Ecto neural progenitor cell (in vitro differentiated cells): ENCODE data around the gene POLDIP3.
"Not testable (repeated sequence)": the region's sequence is repeated elsewhere in the genome, so short reads cannot be mapped to it uniquely, and the experiment has no call there.

ENCODE experiments used
- DNase-seq: peaks from one replicate; pipeline ENCODE4 v3.0.0-alpha.2; 2018; ENCODE audit warnings: low spot score

Gene POLDIP3

DNA sequence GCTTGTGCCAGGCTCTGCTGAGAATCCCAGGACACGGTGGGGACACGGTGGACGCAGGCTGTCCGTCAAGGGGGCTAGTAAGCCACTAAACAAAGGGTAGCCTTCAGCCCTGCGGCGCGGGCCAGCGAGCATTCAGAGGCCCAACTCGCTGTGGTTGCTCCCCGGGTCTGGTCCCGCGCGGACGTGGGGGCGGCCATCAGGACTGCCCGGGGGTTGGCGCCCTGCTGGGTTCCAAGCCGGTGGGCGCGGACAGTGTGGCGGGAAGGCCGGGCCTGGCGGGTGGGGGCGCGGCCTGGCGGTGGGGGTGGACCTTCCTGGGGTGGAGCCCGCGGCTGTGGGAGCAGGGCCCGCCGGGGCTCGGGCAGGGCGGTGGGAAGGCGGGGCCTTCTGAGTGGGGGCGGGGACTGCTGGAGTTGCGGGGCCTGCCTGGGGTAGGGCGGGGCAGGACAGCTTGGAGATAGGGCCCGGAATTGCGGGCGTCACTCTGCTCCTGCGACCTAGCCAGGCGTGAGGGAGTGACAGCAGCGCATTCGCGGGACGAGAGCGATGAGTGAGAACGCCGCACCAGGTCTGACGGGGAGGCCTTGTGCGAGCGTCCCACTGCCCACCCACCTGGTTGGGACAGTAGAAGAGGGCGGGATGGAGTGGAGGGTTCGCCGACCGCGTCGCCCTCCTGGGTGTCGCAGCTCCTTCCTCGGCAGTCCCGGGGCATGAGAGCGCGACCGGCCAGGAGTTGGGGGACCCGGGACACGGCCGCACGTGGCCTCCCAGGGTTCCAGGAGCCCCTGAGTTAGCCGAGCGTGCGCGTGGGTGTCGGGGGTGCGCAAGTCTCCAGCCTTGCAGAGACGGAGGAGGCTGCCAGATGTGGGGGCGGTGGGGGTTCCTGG, 61.0 kb downstream of the POLDIP3 start, which contains the start of gene SERHL2:
TSS of gene SERHL2 (plus strand) at position 482 of the 887 bp plus-strand sequence. CDS start at position 547, 65 bp downstream.
- peak; percentile 96 for DNase-seq

DNA sequence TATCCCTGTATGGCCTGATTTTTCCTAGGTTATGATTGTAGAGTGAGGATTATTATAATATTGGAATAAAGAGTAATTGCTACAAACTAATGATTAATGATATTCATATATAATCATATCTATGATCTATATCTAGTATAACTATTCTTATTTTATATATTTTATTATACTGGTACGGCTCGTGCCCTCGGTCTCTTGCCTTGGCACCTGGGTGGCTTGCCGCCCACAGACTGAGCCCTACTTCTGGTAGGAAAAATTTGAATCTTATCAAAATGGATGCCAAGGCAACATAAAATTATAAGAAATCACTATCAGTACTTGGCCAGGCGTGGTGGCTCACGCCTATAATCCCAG, 62.4 kb downstream of the POLDIP3 start:
- DNase-seq: not testable (repeated sequence)

DNA sequence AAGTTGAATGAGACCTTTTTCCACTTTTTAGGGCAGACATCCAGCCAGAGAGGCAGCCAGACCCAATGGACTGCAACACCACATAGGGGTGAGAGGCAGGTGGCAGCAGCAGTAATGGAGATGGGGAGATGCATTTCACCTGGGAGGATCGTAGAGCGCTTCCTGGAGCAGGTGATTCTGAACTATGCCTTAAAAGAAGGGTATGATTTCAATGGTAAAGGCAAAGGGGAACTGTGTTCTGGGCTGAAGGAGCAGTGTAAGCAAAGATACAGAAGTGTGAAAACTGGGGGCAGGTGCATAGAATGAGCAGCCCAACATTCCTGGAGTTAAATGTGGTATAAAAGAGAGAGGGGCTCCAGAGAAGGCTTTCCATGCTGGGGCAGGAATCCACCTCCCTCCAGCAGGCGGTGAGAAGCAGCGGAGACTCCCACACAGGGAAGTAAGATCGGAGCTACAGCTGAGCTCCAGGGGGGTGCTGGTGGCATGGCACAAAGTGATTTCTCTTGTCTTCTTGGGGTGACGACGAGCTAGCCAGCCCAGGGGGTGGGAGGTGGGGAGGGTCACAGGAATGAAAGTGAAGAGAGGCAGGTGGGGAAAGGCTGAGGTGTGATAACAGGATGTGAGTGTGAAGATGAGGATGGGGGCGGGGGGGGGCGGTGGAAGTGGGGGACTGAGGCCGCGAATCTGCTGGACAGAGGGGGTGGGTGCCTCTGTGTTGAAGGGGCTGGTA, 65.2 kb downstream of the POLDIP3 start:
- no peak for DNase-seq

DNA sequence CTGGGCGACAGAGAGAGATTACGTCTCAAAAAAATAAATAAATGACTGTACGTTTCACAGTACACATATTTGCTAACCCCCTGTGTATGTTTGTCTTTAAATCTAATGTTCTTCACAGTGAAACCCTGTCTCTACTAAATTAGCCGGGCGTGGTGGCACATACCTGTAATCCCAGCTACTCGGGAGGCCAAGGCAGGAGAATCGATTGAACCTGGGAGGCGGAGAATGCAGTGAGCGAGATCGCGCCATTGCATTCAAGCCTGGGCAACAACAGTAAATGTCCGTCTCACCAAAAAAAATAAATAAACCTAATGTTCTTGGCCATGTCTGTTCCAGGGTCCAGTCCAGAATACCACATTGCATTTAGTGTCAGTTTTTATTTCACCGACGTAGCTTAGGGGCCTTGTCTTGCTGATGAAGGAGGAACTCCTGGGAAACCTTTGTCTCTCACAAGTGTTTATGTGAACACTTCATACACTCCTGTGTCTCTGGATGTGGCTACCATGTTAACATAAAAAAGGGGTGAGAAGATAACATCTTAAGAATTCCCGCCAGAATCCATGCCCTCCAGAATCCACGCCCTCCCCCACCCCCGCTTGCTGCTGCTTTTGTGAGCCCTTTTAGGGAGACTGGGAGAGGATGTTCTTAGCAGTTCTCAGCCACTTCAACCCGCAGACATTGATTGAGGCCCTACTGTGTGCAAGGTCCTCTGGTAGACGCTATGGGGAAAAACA, 65.9 kb downstream of the POLDIP3 start:
- DNase-seq: no peak

DNA sequence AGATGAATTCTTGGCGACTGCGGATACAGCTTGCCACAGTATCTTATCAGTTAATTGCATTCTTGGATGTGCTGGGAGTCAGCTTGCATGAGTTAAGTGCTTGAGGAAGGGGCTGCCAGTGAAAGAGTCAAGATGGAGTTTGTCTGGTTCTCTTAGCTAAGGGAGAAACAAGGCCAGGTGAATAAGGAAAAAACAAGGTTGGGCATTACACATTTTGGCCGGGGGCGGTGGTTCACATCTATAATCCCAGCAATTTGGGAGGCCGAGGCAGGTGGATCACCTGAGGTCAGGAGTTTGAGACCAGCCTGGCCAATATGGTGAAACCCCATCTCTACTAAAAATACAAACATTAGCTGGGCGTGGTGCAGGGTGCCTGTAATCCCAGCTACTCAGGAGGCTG, 66.6 kb downstream of the POLDIP3 start:
- not testable (repeated sequence) for DNase-seq

DNA sequence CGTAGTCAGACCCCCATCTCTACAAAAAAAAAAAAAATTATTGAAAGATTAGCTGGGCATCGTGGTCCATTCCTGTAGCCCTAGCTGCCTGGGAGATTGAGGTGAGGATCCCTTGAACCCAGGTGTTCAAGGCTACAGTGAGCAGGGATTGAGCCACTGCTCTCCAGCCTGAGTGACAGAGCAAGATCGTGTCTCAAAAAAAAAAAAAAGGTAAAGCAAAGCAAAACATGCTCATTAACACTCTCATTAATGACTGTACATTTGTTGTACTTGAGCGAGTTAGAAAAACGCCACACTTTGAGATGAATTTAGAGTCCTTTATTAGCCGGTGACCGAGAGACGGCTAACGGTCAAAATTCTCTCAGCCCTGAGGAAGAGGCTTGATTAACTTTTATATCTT, 67.1 kb downstream of the POLDIP3 start:
- DNase-seq: no peak

DNA sequence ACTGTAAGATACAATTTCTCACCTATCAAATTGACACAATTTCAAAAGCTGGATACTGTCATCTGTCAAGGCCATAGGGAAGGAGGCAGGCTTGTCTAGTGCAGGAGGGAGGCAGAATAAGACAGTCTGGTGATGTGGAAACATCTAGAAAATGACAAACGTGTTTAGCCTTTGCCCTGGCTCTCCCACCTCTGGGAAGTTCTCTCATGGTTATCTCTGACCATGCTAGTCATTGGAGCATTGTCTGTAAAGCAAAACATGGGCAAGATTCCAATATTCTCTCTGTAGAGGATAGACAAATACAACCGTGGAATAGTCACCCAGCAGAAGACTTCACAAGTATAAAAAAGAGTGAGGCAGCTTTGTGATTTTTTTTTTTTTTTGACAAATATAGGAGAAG, 70.0 kb downstream of the POLDIP3 start:
- DNase-seq: no peak

DNA sequence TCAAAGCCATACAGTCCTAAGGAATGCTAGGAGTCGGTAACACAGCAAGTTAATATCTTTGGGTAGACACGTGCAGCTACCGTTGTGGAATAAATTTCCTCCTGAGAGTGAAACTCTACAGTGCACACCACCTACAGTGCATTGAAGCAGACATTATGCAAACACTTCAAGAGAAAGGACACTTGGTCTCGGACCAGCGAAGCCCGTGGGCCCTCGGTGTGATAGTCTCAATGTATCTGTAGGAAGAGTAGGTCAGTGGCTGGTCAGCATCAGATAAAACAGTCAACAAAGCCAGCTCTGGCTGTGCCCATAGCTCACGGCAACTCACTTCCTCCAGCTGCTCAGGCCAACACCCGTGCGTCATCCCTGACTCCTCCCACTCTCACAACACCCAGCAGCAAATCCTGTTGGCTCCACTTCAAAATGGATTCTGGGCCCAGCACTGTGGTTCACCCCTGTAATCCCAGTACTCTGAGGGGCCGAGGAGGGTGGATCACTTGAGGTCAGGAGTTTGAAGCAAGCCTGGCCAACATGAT, 75.4 kb downstream of the POLDIP3 start:
- not testable (repeated sequence) for DNase-seq

DNA sequence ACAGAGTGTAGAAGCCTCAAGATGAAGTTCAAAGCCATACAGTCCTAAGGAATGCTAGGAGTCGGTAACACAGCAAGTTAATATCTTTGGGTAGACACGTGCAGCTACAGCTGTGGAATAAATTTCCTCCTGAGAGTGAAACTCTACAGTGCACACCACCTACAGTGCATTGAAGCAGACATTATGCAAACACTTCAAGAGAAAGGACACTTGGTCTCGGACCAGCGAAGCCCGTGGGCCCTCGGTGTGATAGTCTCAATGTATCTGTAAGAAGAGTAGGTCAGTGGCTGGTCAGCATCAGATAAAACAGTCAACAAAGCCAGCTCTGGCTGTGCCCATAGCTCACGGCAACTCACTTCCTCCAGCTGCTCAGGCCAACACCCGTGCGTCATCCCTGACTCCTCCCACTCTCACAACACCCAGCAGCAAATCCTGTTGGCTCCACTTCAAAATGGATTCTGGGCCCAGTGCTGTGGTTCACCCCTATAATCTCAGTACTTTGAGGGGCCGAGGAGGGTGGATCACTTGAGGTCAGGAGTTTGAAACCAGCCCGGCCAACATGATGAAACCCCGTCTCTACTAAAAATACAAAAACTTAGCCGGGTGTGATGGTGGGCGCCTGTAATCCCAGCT, 77.4 kb downstream of the POLDIP3 start:
- DNase-seq: not testable (repeated sequence)

DNA sequence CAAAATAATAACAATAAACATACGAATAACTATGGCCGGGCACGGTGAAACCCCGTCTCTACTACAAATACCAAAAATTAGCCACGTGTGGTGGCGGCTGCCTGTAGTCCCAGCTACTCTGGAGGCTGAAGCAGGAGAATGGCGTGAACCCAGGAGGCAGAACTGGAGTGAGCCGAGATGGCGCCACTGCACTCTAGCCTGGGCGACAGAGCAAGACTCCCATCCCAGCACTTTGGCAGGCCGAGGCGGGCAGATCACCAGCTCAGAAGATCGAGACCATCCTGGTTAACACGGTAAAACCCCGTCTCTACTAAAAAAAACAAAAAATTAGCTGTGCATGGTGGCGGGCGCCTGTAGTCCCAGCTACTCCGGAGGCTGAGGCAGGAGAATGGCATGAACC, 78.0 kb downstream of the POLDIP3 start:
- DNase-seq: not testable (repeated sequence)

DNA sequence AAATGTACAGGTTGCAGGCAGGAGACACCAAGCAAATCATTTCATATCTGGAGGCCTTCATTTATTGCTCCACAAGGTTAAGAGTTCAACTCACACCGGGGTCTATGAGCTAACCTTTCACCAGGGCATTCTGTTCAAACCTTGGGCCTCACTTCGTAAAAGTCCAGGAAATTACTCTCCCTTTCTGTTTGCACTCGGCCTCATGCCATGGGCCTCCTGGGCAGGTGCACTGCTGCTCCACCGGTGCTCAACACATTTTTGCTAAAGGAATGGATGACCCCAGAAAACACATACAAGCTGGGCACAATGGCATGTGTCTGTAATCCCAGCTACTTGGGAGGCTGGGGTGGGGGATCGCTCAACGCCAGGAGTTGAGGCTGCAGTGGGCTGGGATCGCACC, 78.5 kb downstream of the POLDIP3 start:
- DNase-seq: no peak

DNA sequence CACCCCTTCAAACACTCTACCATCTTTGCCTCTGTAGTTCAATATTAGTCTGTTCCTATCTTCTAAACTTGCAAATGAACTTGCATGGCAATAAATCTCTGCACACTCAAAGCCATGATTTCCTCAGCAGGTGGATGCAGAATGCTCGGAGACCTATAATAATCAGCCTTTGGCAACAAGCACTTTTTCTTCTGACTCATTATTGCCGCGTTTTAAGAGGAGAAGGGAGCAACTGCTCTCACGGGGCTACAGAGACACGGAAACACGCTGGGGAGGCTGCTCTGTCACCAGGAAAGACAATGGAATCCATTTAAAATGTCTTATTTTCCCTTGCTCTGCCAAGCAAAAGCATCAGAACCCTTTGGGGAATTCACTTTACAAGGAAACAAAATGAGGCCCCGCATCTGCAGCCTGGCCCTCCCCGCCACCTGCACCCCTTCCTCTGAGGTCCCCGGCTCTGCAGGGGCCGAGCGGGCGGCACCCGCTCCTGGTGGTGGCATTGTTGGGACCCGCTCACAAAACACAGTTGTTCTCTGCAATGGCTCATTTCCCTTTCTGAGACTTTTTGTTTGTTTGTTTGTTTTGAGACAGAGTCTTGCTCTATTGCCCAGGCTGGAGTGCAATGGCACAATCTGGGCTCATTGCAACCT, 79.5 kb downstream of the POLDIP3 start:
- DNase-seq: not testable (repeated sequence)
